ENCODE data around the gene ABCB11.

DNA sequence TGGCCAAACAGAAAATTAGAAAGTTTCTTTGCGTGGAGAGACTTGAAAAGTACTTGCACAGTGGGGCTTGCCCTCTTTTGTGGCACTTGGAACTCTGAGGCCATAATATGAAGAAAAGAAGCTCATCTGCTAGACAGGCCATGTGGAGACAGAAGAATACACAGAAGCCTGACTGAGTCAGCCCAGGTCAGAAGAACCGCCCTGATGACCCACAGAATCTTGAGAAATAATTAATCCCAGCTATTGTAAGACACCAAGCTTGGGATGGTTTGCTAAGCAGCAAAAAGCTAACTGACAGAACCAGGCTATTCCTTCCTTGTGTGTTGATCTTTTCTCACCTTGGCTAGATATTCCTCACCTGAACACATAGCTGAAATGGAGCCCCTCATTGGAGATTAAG lies 96.3 kb downstream of the ABCB11 start:
- TF ChIP-seq, protein P1, sequence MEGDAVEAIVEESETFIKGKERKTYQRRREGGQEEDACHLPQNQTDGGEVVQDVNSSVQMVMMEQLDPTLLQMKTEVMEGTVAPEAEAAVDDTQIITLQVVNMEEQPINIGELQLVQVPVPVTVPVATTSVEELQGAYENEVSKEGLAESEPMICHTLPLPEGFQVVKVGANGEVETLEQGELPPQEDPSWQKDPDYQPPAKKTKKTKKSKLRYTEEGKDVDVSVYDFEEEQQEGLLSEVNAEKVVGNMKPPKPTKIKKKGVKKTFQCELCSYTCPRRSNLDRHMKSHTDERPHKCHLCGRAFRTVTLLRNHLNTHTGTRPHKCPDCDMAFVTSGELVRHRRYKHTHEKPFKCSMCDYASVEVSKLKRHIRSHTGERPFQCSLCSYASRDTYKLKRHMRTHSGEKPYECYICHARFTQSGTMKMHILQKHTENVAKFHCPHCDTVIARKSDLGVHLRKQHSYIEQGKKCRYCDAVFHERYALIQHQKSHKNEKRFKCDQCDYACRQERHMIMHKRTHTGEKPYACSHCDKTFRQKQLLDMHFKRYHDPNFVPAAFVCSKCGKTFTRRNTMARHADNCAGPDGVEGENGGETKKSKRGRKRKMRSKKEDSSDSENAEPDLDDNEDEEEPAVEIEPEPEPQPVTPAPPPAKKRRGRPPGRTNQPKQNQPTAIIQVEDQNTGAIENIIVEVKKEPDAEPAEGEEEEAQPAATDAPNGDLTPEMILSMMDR (IDR thresholded peaks at IDR 0.05; ENCODE audit: insufficient read depth, low read depth, low read length) = no peak
- no peak for TF ChIP-seq EZH2 (IDR thresholded peaks at IDR 0.05; ENCODE audit: insufficient read depth, low read length)
